ENCODE results near the gene MGAM2.
"Not testable (repeated sequence)": the region's sequence is repeated elsewhere in the genome, so short reads cannot be mapped to it uniquely, and the experiment has no call there.

MGAM2 gene

GRCh38 chr7:142111499-142111898 lies at the start of gene MGAM2:
MGAM2 (plus strand) TSS chr7:142111718; CDS start chr7:142116874, 5,156 bp downstream.
- no peak for DNase-seq

- DNase-seq = no peak
These were observed 47.7 kb upstream of the MGAM2 start for GRCh38 chr7:142063551-142064442.

- DNase-seq = no peak
These were observed 45.0 kb upstream of the MGAM2 start for GRCh38 chr7:142066536-142066935.

- DNase-seq = no peak
These were observed 33.8 kb upstream of the MGAM2 start for GRCh38 chr7:142077762-142078161.

GRCh38 chr7:142083605-142084004 lies 27.9 kb upstream of the MGAM2 start:
- no peak for DNase-seq

GRCh38 chr7:142085428-142085827 lies 26.1 kb upstream of the MGAM2 start:
- no peak for DNase-seq

- DNase-seq = no peak
These were observed 23.4 kb upstream of the MGAM2 start for GRCh38 chr7:142088022-142088714.

GRCh38 chr7:142089035-142089434 lies 22.5 kb upstream of the MGAM2 start:
- DNase-seq = no peak

- no peak for DNase-seq
These were observed 19.6 kb upstream of the MGAM2 start for GRCh38 chr7:142091961-142092360.

GRCh38 chr7:142094861-142095260 lies 16.7 kb upstream of the MGAM2 start:
- DNase-seq = no peak

GRCh38 chr7:142097571-142097970 lies 13.9 kb upstream of the MGAM2 start:
- DNase-seq = no peak

- no peak for DNase-seq
These were observed 13.5 kb upstream of the MGAM2 start for GRCh38 chr7:142098004-142098403.

- not testable (repeated sequence) for DNase-seq
These were observed 12.2 kb upstream of the MGAM2 start for GRCh38 chr7:142099347-142099746.

GRCh38 chr7:142100634-142101033 lies 10.9 kb upstream of the MGAM2 start:
- no peak for DNase-seq

- not testable (repeated sequence) for DNase-seq
These were observed 9.7 kb upstream of the MGAM2 start for GRCh38 chr7:142101794-142102193.

GRCh38 chr7:142104550-142105527 lies 6.7 kb upstream of the MGAM2 start:
- no peak for DNase-seq

GRCh38 chr7:142108728-142109505 lies 2.6 kb upstream of the MGAM2 start:
- DNase-seq = no peak

GRCh38 chr7:142110098-142110497 lies 1.4 kb upstream of the MGAM2 start:
- no peak for DNase-seq

- DNase-seq = no peak
These were observed 880 bp upstream of the MGAM2 start for GRCh38 chr7:142110638-142111037.

- no peak for DNase-seq
These were observed 568 bp downstream of the MGAM2 start for GRCh38 chr7:142112086-142112485.

GRCh38 chr7:142114207-142114606 lies 2.7 kb downstream of the MGAM2 start:
- DNase-seq = no peak

GRCh38 chr7:142120524-142120923 lies 9.0 kb downstream of the MGAM2 start:
- DNase-seq = no peak

Measured in activated naive CD4-positive, alpha-beta T cell treated with Interleukin-2 at 50 U/mL for 16 hours (primary cell).